HG03520 (cell line): ENCODE results near the gene RASSF3.
"Not testable (repeated sequence)": the region's sequence is repeated elsewhere in the genome, so short reads cannot be mapped to it uniquely, and the experiment has no call there.

Source experiments
- ATAC-seq: cut with Tn5 transposase; IDR thresholded peaks from one replicate; pipeline ENCODE4 v1.9.1; 2021; ENCODE audit warnings: mild to moderate bottlenecking, moderate library complexity; ENCODE audit not compliant: unreplicated experiment

The RASSF3 gene

DNA sequence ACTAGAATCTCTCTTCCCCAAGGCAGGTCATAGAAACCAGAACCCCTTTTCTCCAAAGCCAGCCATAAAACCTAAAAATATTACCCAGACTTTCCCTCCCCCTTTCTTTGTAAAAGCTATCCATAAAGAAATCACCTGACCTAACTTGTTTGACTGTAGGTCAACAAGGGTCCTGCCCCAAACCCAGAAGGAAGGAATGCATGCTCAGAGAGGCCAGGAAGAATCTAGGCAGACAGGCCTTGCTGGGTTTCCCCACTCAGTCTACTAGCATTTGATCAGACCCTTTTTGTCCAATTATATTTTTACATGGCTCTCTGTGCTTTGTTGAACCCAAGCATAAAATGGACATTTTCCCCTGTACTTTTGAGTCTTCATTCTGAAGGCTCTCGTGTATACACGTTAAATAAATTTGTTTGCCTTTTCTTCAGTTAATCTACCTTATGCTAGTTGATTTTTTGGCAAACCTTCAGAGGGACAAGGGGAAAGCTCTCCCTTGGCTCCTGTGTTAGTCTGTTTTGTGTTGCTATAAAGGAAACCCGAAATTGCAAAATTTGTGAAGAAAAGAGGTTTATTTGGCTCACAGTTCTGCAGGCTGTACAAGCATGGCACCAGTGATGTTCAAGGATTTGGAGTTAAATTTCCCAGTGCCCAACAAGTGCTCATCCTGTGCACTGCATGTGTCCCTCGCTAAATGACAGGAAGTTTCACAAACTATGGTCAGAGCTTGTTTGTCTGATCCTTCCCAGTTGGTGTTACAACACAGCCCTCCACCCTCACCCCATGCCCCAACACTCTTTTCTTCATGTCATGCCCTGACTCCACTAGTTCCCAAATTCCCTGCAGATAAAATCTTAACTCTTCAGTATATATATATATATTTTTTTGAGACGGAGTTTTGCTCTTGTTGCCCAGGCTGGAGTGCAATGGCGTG is 14.2 kb upstream of the RASSF3 start:
- ATAC-seq = no peak

DNA sequence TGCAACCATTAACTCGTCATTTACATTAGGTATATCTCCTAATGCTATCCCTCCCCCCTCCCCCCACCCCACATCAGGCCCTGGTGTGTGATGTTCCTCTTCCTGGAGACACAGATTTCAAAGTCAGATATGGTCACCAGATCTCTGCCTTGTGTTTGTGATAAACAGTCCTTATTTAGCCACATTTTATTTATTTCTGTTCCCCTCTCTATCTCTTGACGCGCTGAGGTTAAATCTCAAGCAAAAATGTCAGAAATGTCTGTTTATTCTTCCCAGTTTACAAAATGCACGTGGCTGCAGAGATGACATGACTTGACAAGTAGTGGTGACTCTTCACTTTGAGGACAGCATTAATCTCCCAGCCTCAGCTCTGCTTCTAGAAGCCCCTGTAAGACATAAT is 11.5 kb upstream of the RASSF3 start:
- ATAC-seq = no peak

DNA sequence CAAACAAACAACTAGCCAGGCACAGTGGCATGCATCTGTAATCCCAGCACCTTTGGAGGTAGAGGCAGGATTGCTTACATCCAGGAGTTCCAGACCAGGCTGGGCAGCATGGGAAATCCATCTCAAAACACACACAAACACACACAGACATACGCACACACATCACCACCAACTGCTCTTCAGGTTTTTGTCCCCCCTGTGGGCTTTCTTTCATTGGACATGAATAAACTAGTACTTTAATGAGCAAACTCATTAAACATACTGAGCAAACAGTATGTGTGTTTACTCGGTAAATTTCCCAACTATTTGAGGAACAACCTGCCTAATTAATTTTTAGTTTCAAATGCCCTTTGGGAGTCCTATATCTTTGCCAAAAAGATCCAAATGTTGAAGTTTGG is 10.1 kb upstream of the RASSF3 start:
- no peak for ATAC-seq

DNA sequence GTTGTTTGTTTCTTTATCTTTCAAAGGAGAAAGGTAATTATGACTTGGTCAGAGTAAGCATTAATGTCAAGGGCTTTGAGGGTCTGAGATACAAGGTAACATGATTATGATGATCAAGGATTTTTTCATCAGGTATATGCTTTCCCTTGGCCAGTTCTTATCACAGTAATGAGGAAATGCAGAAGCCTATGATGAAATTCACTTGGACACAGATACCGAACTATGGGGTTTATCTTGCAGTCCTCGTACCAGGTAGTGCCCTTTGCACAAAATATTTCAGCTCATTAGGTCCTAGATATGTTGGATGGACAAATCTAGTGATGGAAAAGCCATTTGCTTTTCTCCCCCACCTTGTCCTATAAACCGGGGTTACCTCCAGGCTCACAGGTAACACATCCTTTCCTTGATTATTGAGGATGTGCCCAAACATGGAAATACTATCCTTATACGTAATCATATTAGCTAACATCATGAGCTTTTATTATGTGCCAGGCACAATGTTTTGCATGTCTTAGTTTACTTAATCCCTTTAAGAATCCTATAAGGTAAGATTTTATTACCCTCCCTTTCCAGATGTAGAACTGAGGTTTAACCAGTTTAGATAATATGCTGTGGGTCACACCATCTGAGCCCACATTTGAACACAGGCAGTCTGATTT is 7.0 kb upstream of the RASSF3 start:
- ATAC-seq = no peak

DNA sequence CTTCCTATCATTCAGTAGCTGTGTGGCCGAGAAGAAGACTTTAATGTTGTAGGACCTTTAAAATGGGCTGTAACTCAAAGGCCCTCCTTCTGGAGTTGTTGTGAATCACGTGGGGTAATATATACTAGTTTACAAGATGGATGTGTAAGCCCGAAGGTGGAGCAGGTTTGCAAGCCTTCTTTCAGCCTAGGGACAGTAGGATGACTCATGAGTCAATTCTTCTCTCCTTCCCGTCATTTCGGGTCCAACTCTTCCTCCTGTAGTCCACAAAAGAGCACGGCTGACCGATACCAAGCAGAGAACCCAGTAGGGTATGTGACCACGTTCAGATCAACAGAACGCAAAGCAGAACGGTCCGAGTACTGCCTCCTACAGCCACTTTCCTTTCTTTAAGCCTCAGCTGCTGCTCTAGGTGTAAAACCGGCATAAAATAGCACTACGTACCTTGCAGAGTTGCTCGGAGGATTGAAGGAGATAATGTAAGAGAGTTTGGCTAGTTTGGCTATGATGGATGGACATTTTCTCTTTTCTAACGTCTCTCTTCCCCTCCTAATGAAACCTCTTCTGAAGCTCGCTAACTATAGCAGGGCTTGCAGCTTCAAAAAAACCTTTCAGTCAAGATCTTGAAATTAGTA is 1.3 kb upstream of the RASSF3 start:
- peak; percentile 26 for ATAC-seq

- no peak for ATAC-seq
Measured at GRCh38 chr12:64609536-64610078, 688 bp upstream of the RASSF3 start.

DNA sequence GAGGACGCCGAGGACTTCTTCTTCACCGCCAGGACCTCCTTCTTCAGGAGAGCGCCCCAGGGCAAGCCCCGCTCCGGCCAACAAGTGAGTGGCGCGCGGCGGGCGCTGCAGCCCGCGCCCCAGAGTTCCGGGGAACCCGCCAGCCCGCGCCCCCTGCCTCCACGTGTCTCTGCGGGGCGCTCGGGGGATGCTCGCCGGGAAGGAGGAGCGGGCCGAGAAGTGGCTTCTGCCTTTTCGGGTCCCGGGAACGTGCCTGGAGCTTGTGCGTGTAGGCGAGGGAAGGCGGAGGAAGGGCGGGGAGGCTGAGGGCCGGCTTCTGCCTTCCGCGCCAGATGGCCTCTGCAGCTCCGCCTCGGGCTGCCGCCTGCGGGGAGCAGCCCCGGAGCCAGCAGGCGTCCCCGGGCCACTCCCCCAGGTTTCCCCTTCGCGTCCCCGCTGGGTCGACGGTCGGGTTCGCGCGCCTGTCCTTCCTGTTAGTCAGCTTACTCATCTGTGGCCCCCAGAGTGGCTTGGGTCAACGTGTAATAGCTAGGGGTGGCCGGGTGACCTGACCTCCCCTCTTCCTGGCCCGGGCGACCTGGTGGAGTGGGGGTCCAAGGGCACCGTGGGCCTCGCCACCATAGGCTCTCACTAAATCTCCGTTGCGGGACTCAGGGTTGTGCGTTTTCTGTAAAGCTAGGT is 505 bp downstream of the RASSF3 start:
- ATAC-seq = peak; percentile 43

DNA sequence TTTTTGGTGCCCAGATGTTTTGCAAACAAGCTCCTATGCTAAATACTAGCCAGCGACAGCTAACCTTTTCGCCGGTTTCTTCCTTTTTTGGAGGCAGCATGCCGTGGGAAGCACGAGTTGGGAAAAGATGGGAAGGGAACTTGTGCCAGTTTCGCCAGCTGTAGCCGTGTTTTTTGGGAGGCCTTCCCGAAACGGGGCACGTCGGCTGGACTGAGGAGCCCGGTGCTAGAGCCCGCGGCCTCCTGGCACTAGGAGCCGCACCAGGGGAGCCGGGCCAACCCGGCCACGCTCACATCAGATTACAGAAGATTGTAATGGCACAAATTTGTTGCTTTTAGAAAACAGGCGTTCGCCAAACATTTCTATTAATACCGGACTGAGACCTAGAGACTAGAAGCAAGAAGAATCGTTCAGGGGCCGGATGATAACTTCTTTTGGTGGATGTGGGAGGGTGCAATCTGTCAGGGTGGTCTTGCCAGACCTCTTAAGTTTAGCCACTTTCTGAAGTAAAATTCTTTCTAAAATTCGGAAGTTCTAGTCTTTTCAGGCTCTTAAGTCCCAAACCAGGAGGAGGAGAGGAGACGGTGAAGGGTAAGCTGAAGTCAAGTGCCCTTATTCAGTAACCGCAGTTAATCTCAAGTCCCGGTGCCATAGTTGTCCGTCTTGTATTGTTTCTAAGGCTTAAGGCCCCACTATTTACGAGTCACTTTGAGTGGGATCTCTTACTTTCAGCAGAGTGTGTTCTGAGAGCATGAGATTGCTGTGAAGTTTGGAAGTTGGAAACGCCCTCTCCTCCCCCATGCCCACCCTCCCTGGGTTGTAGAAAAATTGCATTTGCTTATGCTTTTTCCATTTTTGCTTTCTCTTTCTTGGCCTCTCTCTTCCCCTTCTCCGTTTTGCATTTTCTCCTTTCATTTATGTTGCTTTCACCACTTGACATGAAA is 1.3 kb downstream of the RASSF3 start:
- ATAC-seq = no peak

DNA sequence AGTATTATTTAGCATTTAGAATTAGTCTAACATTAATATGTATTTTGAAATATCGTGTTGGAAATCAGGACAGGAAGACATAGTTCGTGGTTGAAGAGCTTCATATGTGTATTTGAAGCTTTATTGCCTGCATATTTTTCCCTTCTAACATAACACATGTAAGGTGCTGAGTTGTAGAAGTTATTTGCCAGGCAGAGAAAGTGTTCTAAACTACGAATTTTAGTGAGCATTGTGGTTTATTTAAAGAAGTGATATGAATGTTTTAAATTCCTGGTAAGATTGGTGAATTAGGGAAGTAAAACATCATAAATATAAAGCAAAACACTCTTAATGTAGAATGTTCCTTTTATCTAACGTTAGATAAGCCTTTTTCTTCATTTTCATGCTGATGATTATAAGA is 2.5 kb downstream of the RASSF3 start:
- no peak for ATAC-seq

GRCh38 chr12:64613775-64614398 is 3.6 kb downstream of the RASSF3 start:
- ATAC-seq = not testable (repeated sequence)

GRCh38 chr12:64616201-64616600 is 5.9 kb downstream of the RASSF3 start:
- no peak for ATAC-seq

DNA sequence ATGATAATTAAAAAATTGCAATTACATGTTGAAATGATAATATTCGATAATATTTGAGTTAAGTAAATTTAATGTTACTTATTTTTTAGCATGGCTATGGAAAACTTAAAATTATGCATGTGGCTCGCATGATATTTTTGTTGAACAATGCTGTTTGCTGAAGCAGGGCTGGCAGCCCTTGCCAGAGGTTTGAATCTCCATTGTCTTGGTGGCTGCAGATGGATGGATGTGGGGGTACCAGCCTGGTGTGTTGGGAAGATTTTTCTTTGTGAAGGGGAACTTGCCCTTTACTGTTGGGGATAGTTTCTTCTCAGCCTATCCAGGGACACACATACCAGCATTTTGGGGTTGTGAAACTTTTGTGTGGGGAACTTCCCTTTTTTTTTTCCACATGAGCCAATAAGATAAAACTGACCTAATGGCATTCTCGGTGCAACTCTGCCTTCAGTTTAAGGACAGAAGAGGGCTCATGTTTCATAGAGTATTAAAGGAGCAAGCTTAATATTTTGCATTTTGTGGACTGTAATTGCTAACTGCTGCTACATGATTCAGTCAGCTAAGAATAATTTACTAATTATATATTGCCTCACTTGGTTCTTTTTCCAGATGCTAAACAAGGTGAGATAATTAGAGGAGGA is 8.8 kb downstream of the RASSF3 start:
- ATAC-seq = peak; percentile 42

GRCh38 chr12:64621257-64621942 is 11.1 kb downstream of the RASSF3 start:
- peak; percentile 72 for ATAC-seq

- no peak for ATAC-seq
Measured at GRCh38 chr12:64624035-64624434, 13.7 kb downstream of the RASSF3 start.

GRCh38 chr12:64625243-64626077 is 15.2 kb downstream of the RASSF3 start:
- ATAC-seq = peak; percentile 36

DNA sequence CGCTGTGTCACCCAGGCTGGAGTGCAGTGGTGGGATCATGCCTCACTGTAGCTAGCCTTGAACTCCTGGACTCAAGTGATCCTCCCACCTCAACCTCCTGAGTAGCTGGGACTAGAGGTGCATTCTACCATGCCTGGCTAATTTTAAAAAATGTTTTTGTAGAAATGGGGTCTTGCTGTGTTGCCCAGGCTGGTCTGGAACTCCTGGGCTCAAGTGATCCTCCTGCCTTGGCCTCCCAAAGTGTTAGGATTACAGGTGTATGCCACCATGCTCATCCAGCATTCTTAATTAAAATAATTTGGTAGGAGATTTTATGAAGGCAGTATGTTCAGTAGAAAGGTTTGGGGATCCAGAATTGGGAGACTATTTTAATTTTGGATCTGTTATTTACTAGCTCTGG is 16.3 kb downstream of the RASSF3 start:
- not testable (repeated sequence) for ATAC-seq

- ATAC-seq = no peak
Measured at GRCh38 chr12:64627771-64628170, 17.5 kb downstream of the RASSF3 start.
